ENCODE data around the gene CCDC188. TPM values are rescaled to one million over a fixed set of nuclear protein-coding genes. Genes with fewer than 3 reads are reported as not detected.
A peak's percentile ranks its signal among the peaks of the same experiment; 100 is the strongest.

Gene CCDC188
- total and polyA plus RNA-seq, 9 of the 15 experiments (the other 6 are each of a cell fraction or from before 2014, with no cell fraction given), result not detected

GRCh38 chr22:20175597-20175900 lies 24.7 kb upstream of the CCDC188 start:
- TF ChIP-seq ZNF507 (tag; conservative IDR thresholded peaks at IDR 0.05) (no peak), HMGN3 (IDR thresholded peaks at IDR 0.05; ENCODE audit: borderline replicate concordance, extremely low read depth, insufficient read length, low read depth, low read length) (peak; percentile 1), GTF2F1 (IDR thresholded peaks at IDR 0.05; ENCODE audit: low read depth, low read length) (no peak), TFAP4 (CRISPR knock-in tag; IDR thresholded peaks at IDR 0.05; ENCODE audit: borderline replicate concordance) (no peak), ZC3H4 (CRISPR knock-in tag; IDR thresholded peaks at IDR 0.05; ENCODE audit: borderline replicate concordance) (0 out of 2 replicates have a peak, but pooled peaks have one; percentile 1), CEBPZ (IDR thresholded peaks at IDR 0.05; ENCODE audit: borderline replicate concordance, low read depth, low read length) (no peak), MYBL2 (IDR thresholded peaks at IDR 0.05; ENCODE audit: low read depth) (no peak), MYBL2 (CRISPR knock-in tag; IDR thresholded peaks at IDR 0.05; ENCODE audit: borderline replicate concordance) (peak; percentile 12; the same call in 1 of the 2 replicates), BHLHE40 (IDR thresholded peaks at IDR 0.05; ENCODE audit: low read length) (peak; percentile 51; the same call in 1 of the 2 replicates), ZNF586 (CRISPR knock-in tag; conservative IDR thresholded peaks at IDR 0.05) (no peak), KAT8 (IDR thresholded peaks at IDR 0.05; ENCODE audit: low read depth) (no peak), ZNF561 (CRISPR knock-in tag; conservative IDR thresholded peaks at IDR 0.05) (no peak), ZNF431 (CRISPR knock-in tag; IDR thresholded peaks at IDR 0.05) (no peak)
- H3K4me3 ChIP-seq, result no peak overlapping the region
- CTCF ChIA-PET (ENCODE audit: low intra/inter-chr PET ratio), result interaction anchor here (0.7 kb wide), 1 partner anchor 63 kb away, joined by 3 read pairs; no protein-coding TSS in a partner anchor
- H3K9me1 ChIP-seq (ENCODE audit: control insufficient read depth, insufficient read depth, low read length), result no peaks in the 10 kb centered on the region
- no peak overlapping the region; a peak in 1 of 4 replicates for H3K9ac ChIP-seq (ENCODE audit: insufficient read depth in 1 of 2, low read depth in 2 of 2, low read length in 2 of 2)
- peaks cover 0 to 58% of the 10 kb centered on the region in 2 experiments; a peak in 1 of 5 replicates for H3K4me1 ChIP-seq (replicated peaks in 1 of 2; ENCODE audit: control insufficient read depth in 2 of 2, insufficient read depth in 2 of 2, low read length in 2 of 2)
- H4K20me1 ChIP-seq (replicated peaks; ENCODE audit: control insufficient read depth, insufficient read depth, low read length), result peaks cover 62% of the 10 kb centered on the region
- DNase-seq (ENCODE audit: extremely low read depth in 1 of 4, low spot score in 3 of 4) (no peak), FAIRE-seq (no peak), ATAC-seq (no peak)
- no peaks in the 10 kb centered on the region for H3K9me3 ChIP-seq (replicated peaks; ENCODE audit: control insufficient read depth, insufficient read depth, low read depth, low read length)
- intact Hi-C loops (cut with micrococcal nuclease) (loop anchor here (2.0 to 5.0 kb wide), 2 partner anchors 63 to 92 kb away; partner anchors contain the start of gene RTN4R), in situ Hi-C loops (cut with MboI) (no loop called here)
- no TSS peak for BruUV-seq (replicated peaks)
- no peaks in the 10 kb centered on the region for H3K79me2 ChIP-seq (ENCODE audit: control insufficient read depth, insufficient read depth, low read length)
- no peak overlapping the region for H2AFZ ChIP-seq (ENCODE audit: low read depth, low read length)
- no peak overlapping the region for H3K4me2 ChIP-seq (ENCODE audit: insufficient read depth, low read length)
- POLR2A ChIA-PET, result interaction anchor here (0.6 to 1.9 kb wide), 8 partner anchors 8 to 339 kb away, joined by 3 to 5 read pairs (median 4); no protein-coding TSS in a partner anchor
- H3K27me3 ChIP-seq (ENCODE audit: control insufficient read depth in 2 of 2, insufficient read depth in 2 of 2, low read length in 2 of 2), result peaks cover 83 to 98% of the 10 kb centered on the region in 2 experiments; a peak in 4 of 5 replicates
- H3K36me3 ChIP-seq (ENCODE audit: control insufficient read depth, insufficient read depth, low read length), result no peaks in the 10 kb centered on the region
- H3K27ac ChIP-seq (ENCODE audit: extremely low read depth, low read depth, low read length), result no peak overlapping the region
- WGBS (ENCODE audit: insufficient coverage, low coverage, missing lambda C conversion rate), result 2% methylated on average over 12 of the region's 12 CpGs
